ENCODE measurements around the gene MARCHF6. TPM values are rescaled to one million over a fixed set of nuclear protein-coding genes. Genes with fewer than 3 reads are reported as not detected.
A peak's percentile ranks its signal among the peaks of the same experiment; 100 is the strongest.

MARCHF6 gene
- total RNA-seq, 2 donors from 2014 or later, result 89.5 to 103 TPM

DNA sequence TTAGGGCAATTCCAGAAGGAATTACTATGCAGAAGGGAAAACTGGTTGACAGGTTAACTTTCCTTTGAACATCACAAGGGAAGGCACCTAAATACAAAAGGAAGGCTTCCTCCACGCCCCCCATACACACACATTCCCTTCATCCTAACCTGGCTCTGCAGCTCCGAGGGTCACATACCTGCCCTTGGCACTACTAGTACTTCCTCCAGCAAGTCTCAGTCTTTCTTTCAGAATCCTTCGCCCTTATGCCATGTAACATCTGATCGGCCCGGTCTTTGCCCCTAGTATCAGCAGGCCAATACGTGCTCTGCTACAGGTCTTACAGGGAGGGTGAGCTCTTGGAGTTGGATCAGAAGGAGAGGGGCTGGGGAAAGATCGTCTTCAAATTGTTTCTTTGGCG, 1.6 kb upstream of the MARCHF6 start:
- no peaks in the 10 kb centered on the region for H3K27me3 ChIP-seq
- no peaks in the 10 kb centered on the region for H3K36me3 ChIP-seq
- peak; percentile 57 for DNase-seq (ENCODE audit: low spot score)
- H3K4me3 ChIP-seq, result no peak overlapping the region
- no peaks in the 10 kb centered on the region for H3K9me3 ChIP-seq
- H3K27ac ChIP-seq, result peak overlapping the region; percentile 99
- TF ChIP-seq, protein P1, sequence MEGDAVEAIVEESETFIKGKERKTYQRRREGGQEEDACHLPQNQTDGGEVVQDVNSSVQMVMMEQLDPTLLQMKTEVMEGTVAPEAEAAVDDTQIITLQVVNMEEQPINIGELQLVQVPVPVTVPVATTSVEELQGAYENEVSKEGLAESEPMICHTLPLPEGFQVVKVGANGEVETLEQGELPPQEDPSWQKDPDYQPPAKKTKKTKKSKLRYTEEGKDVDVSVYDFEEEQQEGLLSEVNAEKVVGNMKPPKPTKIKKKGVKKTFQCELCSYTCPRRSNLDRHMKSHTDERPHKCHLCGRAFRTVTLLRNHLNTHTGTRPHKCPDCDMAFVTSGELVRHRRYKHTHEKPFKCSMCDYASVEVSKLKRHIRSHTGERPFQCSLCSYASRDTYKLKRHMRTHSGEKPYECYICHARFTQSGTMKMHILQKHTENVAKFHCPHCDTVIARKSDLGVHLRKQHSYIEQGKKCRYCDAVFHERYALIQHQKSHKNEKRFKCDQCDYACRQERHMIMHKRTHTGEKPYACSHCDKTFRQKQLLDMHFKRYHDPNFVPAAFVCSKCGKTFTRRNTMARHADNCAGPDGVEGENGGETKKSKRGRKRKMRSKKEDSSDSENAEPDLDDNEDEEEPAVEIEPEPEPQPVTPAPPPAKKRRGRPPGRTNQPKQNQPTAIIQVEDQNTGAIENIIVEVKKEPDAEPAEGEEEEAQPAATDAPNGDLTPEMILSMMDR (IDR thresholded peaks at IDR 0.05), result no peak
- H3K4me1 ChIP-seq, result peaks cover 0 to 41% of the 10 kb centered on the region in 2 donors

DNA sequence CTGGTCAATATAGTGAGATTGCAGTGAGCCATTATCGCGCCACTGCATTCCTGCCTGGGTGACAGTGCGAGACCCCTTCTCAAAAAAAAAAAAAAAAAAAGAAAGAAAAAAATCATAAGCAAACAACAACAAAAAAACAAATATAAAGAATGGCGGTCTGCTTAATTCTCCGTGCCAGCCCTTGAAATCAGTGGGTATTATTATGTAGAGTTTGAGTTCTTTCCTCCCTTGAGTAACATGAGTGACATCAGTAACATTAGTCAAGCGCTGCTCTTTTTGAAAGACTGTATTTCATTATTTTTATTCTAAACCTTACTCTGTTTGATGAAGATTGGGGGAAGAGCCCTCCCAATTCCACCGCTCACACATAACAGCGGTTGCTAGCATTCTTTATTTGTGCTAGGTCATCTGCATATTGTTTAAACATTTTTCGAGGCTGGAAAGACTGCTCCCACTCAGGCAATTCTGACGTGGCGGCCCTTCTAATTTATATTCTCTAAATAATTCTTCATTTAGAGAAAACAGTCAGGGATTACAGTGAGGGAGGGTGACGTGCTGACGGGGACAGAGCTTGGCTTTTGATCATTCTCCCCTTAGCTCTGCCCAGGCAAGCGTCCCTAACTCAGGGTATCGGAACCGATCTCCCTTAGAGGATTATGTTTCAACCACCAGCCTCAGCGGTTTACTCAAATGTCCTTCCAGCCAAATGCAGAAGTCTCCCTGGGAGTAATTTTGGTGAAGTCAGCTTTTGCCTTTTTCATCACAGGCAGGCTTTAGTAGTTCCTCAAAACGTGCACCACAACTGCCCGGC, 860 bp upstream of the MARCHF6 start:
- no peaks in the 10 kb centered on the region for H3K27me3 ChIP-seq
- no peaks in the 10 kb centered on the region for H3K9me3 ChIP-seq
- no peaks in the 10 kb centered on the region for H3K36me3 ChIP-seq
- H3K4me3 ChIP-seq, result peak overlapping the region; percentile 89 to 98
- peak overlapping the region; percentile 99 for H3K27ac ChIP-seq
- H3K4me1 ChIP-seq, result peaks cover 0 to 47% of the 10 kb centered on the region in 2 donors
- DNase-seq (ENCODE audit: low spot score), result no peak
- TF ChIP-seq, protein P1 (IDR thresholded peaks at IDR 0.05), result no peak

DNA sequence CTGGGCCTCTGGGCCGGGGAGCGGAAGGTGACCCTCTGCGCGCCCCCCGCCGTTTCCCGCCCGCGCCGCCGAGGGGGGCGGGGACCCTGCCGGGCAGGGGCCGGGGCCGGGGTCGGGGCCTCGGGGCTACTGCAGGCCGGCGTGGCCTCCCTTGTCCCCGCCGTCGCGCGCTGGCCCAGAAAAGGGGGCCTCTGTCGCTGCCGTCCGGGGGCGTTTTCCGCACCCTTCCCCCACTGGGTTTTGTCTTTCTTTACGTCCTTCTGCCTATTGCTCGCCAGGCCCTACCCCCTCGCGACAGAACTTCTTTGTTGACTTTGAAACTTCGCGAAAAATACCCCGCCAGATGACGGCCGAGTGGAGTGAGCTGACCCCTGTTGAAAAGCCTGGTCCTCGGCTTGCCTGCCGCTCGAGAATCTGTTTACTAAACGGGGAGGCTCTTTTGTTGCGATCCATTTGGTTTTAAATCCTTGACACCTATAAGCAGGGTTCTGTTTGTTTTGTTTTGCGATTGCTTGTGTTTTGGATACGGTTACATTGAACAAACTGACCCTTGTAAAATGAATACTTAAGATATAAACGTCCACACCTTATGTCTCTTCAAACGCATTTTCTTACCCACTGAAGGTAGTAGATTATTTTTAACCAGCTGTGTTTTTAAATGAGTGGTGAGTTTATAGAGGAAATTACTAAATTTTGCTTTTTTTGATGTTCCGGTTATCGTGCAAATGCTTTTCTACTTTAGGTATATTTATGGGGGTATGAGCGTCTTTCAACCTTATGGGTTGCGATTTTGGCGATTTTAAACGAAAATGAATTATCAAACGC, 765 bp downstream of the MARCHF6 start:
- H3K4me1 ChIP-seq, result peaks cover 0 to 58% of the 10 kb centered on the region in 2 donors
- H3K9me3 ChIP-seq, result no peaks in the 10 kb centered on the region
- no peaks in the 10 kb centered on the region for H3K36me3 ChIP-seq
- peak overlapping the region; percentile 99 for H3K27ac ChIP-seq
- H3K27me3 ChIP-seq, result no peaks in the 10 kb centered on the region
- H3K4me3 ChIP-seq, result peak overlapping the region; percentile 89 to 98
- DNase-seq (ENCODE audit: low spot score), result peak; percentile 59
- TF ChIP-seq, protein P1 (IDR thresholded peaks at IDR 0.05), result no peak

DNA sequence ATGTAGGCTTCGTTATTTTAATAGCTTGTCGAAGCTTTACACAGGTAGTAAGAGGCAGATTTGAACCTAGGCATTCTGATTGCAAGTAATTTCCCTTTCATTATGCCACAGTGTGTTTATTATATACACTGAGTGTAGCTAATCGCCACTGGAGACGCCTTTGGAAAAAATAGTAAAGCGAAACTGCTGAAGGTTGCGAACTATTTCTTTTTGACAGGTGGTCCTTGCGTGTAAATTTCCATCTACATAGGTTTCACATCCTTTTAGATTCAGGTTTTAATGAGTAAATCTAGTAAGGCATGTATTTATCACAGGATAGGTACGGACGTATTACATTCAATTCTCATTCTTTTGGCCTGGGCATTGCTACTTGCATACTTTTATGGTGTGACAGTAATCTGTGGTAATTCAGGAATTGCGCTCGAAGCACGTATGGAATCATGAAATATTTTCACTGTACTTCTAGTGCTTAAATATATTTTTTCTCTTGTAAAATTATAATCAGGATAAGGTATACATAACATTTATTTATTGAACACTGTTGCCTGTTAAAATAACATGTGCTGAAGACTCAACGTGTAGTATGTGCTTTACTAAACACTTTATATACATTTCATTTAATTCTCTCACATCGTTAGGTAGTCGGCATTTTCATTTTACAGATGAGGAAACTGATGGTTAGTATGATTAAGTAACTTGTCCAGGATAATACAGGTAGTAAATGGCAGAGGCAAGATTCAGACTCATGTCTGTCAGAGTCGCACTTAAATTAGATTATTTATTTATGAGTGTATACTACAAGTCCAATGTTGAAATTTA, 1.8 kb downstream of the MARCHF6 start:
- Histone ChIP-seq H3K4me3 (peak overlapping the region; percentile 89 to 98), H3K36me3 (no peaks in the 10 kb centered on the region), H3K27me3 (no peaks in the 10 kb centered on the region), H3K4me1 (peaks cover 0 to 59% of the 10 kb centered on the region in 2 donors), H3K9me3 (no peaks in the 10 kb centered on the region), H3K27ac (peak overlapping the region in 1 of 2 donors; percentile 99)
- TF ChIP-seq, protein P1 (IDR thresholded peaks at IDR 0.05), result no peak
- no peak for DNase-seq (ENCODE audit: low spot score)

DNA sequence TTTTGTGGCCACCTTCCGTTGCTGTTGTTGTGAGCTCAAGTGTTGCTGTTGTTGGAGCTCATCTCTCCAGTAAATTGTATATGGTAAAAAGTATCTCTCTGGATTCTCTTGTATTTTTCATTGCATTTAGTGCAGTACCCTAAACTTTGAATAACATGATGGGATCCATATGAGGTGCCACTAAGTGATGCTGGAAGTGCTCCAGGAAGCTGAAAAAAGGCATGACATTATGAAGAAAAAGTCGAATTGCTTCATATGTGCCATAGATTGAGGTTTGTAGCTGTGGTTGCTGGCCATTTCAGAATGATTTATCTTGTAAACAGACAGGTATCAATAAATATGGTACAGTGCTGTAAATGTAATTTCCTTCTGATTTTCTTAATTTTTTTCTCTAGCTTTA, 5.5 kb downstream of the MARCHF6 start:
- H3K9me3 ChIP-seq, result no peaks in the 10 kb centered on the region
- no peak overlapping the region for H3K27ac ChIP-seq
- H3K4me3 ChIP-seq, result no peak overlapping the region
- no peaks in the 10 kb centered on the region for H3K27me3 ChIP-seq
- H3K4me1 ChIP-seq, result peaks cover 0 to 55% of the 10 kb centered on the region in 2 donors
- H3K36me3 ChIP-seq, result no peaks in the 10 kb centered on the region
- TF ChIP-seq, protein P1 (IDR thresholded peaks at IDR 0.05), result no peak
- no peak for DNase-seq (ENCODE audit: low spot score)

Measured in right atrium auricular region (tissue), 2 donors.